Measurements from ENCODE around the gene PARVB.

PARVB gene

GRCh38 chr22:44199164-44199563, 175.1 kb downstream of the PARVB start:
- CTCF ChIA-PET: no interaction called here
- H3K4me3 ChIP-seq (ENCODE audit: low read depth, low read length): no peak overlapping the region
- no peak for DNase-seq (ENCODE audit: low read depth, low spot score)
- TF ChIP-seq, protein P1, sequence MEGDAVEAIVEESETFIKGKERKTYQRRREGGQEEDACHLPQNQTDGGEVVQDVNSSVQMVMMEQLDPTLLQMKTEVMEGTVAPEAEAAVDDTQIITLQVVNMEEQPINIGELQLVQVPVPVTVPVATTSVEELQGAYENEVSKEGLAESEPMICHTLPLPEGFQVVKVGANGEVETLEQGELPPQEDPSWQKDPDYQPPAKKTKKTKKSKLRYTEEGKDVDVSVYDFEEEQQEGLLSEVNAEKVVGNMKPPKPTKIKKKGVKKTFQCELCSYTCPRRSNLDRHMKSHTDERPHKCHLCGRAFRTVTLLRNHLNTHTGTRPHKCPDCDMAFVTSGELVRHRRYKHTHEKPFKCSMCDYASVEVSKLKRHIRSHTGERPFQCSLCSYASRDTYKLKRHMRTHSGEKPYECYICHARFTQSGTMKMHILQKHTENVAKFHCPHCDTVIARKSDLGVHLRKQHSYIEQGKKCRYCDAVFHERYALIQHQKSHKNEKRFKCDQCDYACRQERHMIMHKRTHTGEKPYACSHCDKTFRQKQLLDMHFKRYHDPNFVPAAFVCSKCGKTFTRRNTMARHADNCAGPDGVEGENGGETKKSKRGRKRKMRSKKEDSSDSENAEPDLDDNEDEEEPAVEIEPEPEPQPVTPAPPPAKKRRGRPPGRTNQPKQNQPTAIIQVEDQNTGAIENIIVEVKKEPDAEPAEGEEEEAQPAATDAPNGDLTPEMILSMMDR (IDR thresholded peaks at IDR 0.05; ENCODE audit: insufficient read depth, low read length, missing control alignments): no peak
- POLR2A ChIA-PET: no interaction called here

GRCh38 chr22:44199866-44200265, 175.8 kb downstream of the PARVB start:
- CTCF ChIA-PET: no interaction called here
- TF ChIP-seq, protein P1 (IDR thresholded peaks at IDR 0.05; ENCODE audit: insufficient read depth, low read length, missing control alignments): no peak
- no peak for DNase-seq (ENCODE audit: low read depth, low spot score)
- H3K4me3 ChIP-seq (ENCODE audit: low read depth, low read length): no peak overlapping the region
- POLR2A ChIA-PET: no interaction called here

DNA sequence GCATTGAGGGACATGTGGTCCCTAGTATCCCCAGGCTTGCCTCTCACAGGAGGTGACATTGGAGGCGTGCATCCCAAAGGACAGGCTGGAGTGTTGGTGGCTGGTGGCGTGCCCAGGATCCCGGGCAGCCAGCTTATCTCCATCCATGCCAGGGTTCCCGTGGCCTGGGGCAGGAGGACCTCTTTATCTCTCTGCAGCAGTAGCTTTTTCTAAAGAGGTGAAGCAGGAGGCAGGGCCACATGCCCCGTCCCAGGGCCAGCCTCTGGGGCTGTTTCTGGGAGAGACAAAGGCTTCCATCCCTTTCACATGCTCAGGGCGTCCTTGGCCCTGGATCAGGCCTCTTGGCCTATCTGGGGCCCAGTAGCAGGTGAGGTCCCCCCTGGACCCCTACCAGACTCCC, 176.3 kb downstream of the PARVB start:
- ChIA-PET CTCF (interaction anchor here (1.1 kb wide), 1 partner anchor 119 kb away, joined by 4 read pairs; no protein-coding TSS in a partner anchor), POLR2A (no interaction called here)
- no peak for DNase-seq (ENCODE audit: low read depth, low spot score)
- H3K4me3 ChIP-seq (ENCODE audit: low read depth, low read length): no peak overlapping the region
- TF ChIP-seq, protein P1 (IDR thresholded peaks at IDR 0.05; ENCODE audit: insufficient read depth, low read length, missing control alignments): no peak

- no peak overlapping the region for H3K4me3 ChIP-seq (ENCODE audit: low read depth, low read length)
- ChIA-PET CTCF (interaction anchor here (1.1 kb wide), 1 partner anchor 120 kb away, joined by 4 read pairs; no protein-coding TSS in a partner anchor), POLR2A (no interaction called here)
- TF ChIP-seq, protein P1 (IDR thresholded peaks at IDR 0.05; ENCODE audit: insufficient read depth, low read length, missing control alignments): no peak
- DNase-seq (ENCODE audit: low read depth, low spot score): no peak
Measured at GRCh38 chr22:44200855-44201550, 176.9 kb downstream of the PARVB start.

DNA sequence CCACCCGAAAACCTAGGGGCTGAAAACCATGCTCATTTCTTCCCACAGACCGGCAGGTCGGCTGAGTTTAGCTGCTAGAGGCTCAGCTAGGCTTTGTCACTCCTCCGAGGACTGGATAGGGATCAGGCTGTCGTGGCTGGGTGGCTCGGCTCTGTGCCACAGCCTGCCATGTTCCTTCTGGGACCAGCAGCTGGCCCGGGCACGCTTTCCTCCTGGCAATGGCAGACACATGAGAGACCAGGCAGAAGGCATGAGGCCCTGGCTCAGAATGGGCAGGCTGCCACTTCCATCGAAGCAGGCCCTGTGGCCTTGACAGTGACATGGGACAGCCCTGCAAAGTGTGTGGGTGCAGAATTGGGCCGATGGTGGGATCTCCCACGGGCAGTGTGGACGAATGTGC, 177.6 kb downstream of the PARVB start:
- POLR2A ChIA-PET: no interaction called here
- TF ChIP-seq, protein P1 (IDR thresholded peaks at IDR 0.05; ENCODE audit: insufficient read depth, low read length, missing control alignments): no peak
- H3K4me3 ChIP-seq (ENCODE audit: low read depth, low read length): no peak overlapping the region
- DNase-seq (ENCODE audit: low read depth, low spot score): no peak
- CTCF ChIA-PET: interaction anchor here (1.1 kb wide), 1 partner anchor 120 kb away, joined by 4 read pairs; no protein-coding TSS in a partner anchor

DNA sequence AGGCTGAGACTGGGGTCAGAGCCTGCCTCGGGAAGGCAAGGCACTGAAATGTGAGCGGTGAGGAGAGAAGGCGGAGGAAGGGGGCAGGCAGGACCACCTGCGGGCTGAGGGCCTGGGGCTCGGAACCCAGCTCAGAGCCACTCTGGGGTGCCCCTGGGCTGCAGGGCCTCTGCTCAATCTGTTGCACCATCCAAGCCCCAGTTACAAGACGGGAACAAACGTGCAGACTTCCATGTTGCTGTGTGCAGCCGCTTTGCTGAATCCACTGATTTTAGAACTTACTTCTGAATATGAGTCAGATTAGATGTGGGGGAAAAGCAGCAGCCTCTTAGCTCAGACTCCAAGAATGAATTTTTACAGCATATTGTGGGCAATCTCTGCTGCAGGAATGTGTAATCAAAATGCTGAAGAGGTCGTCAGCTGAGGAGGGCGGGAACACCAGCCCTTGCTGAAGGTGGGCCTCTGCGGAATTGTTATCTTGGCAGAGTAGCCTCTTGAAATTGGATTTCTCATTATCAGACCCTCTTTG, 178.2 kb downstream of the PARVB start:
- peak; percentile 38 for DNase-seq (ENCODE audit: low read depth, low spot score)
- POLR2A ChIA-PET: no interaction called here
- H3K4me3 ChIP-seq (ENCODE audit: low read depth, low read length): no peak overlapping the region
- CTCF ChIA-PET: no interaction called here
- TF ChIP-seq, protein P1 (IDR thresholded peaks at IDR 0.05; ENCODE audit: insufficient read depth, low read length, missing control alignments): no peak
